Thyroid gland (tissue), 4 donors: ENCODE results near the gene HHATL. TPM values are rescaled to one million over a fixed set of nuclear protein-coding genes. Genes with fewer than 3 reads are reported as not detected.

ENCODE experiments used
- DNase-seq, 2 donors: peaks; one replicate each; pipeline ENCODE4 v3.0.0-alpha.2; 2019
- H3K27ac ChIP-seq, 3 donors: fragments of 200-600 bp; sonication (generic); 1 replicate in 2 of 3; 2 replicates in 1 of 3; pipeline ENCODE4 v1.5.1; 2016 to 2019; ENCODE audit warnings: mild to moderate bottlenecking in 1 of 3, moderate library complexity in 1 of 3
- H3K27me3 ChIP-seq: fragments of 200-600 bp; sonication (generic); one replicate; pipeline ENCODE4 v1.5.1; 2019
- H3K36me3 ChIP-seq, 2 donors: fragments of 200-600 bp; sonication (generic); one replicate each; pipeline ENCODE4 v1.5.1; 2016 to 2019
- H3K4me1 ChIP-seq, 2 donors: fragments of 200-600 bp; sonication (generic); one replicate each; pipeline ENCODE4 v1.5.1; 2017 to 2019
- H3K4me3 ChIP-seq, 3 donors: fragments of 200-600 bp; sonication (generic); replicated peaks in 1 of 3; 1 replicate in 2 of 3; 2 replicates in 1 of 3; pipeline ENCODE4 v1.5.1; 2016; ENCODE audit warnings: mild to moderate bottlenecking in 1 of 3
- H3K9me3 ChIP-seq: fragments of 200-600 bp; sonication (generic); one replicate; pipeline ENCODE4 v1.5.1; 2017
- CTCF ChIP-seq, 6 experiments: fragments of 200-600 bp in 3 of 6; fragments of 450-650 bp in 3 of 6; sonication (generic) in 3 of 6; IDR thresholded peaks; one replicate each; pipeline ENCODE4 v1.5.1; 2016 to 2019; ENCODE audit warnings: antibody characterized with exemption in 6 of 6, mild to moderate bottlenecking in 2 of 6, inconsistent platforms in 1 of 6, moderate library complexity in 1 of 6
- POLR2A ChIP-seq, 2 donors: fragments of 450-650 bp; IDR thresholded peaks; one replicate each; pipeline ENCODE4 v1.6.1; 2017; ENCODE audit warnings: antibody characterized with exemption in 2 of 2, mild to moderate bottlenecking in 2 of 2, moderate library complexity in 1 of 2
- WGBS, 2 donors: methylation state at CpG; one replicate each; pipeline ENCODE4 v1.1.5; 2017; 5-methylcytosine and 5-hydroxymethylcytosine counted together
- intact Hi-C: fragments of 100-400 bp; cut with DNase I; formaldehyde crosslinking; loops from one replicate; pipeline ENCODE4 v1.15.1; 2023
- total RNA-seq, 4 donors: library from RNA; depleted of rRNA; stranded (reverse); fragments of >200 nt; gene quantifications; one replicate each; pipeline ENCODE4 v1.2.3, GENCODE V29; 2016

HHATL gene
- total RNA-seq, 4 donors from 2014 or later, result 15.7 to 64.1 (median 32.4) TPM

- intact Hi-C loops, result no loop called here
- Histone ChIP-seq H3K4me3 (no peak overlapping the region), H3K36me3 (no peaks in the 10 kb centered on the region), H3K27ac (no peak overlapping the region), H3K9me3 (no peaks in the 10 kb centered on the region), H3K27me3 (no peaks in the 10 kb centered on the region), H3K4me1 (no peaks in the 10 kb centered on the region)
- 85 to 89% methylated on average over 12 to 14 of the region's 15 CpGs for WGBS, 2 donors
- DNase-seq, result no peak
- no peak for TF ChIP-seq CTCF (IDR thresholded peaks at IDR 0.05)
- no peak for TF ChIP-seq POLR2A (IDR thresholded peaks at IDR 0.05)
Observed at GRCh38 chr3:42665050-42665878, 37.3 kb downstream of the HHATL start.

- no peak overlapping the region for H3K4me3 ChIP-seq
- no peak for TF ChIP-seq POLR2A (IDR thresholded peaks at IDR 0.05)
- TF ChIP-seq CTCF (IDR thresholded peaks at IDR 0.05), result no peak
- H3K9me3 ChIP-seq, result no peaks in the 10 kb centered on the region
- intact Hi-C loops, result no loop called here
- WGBS, 2 donors, result 92 to 93% methylated on average over 11 to 12 of the region's 19 CpGs
- H3K4me1 ChIP-seq, result no peaks in the 10 kb centered on the region
- DNase-seq, result no peak
- H3K27ac ChIP-seq, result no peak overlapping the region
- no peaks in the 10 kb centered on the region for H3K36me3 ChIP-seq
- H3K27me3 ChIP-seq, result no peaks in the 10 kb centered on the region
Observed at GRCh38 chr3:42664438-42664803, 38.2 kb downstream of the HHATL start.

- H3K27me3 ChIP-seq, result no peaks in the 10 kb centered on the region
- WGBS, 2 donors, result 85 to 89% methylated on average over 20 to 26 of the region's 38 CpGs
- peaks cover 0 to under 1% of the 10 kb centered on the region in 2 donors for H3K36me3 ChIP-seq
- TF ChIP-seq CTCF (IDR thresholded peaks at IDR 0.05), result no peak
- no peak for TF ChIP-seq POLR2A (IDR thresholded peaks at IDR 0.05)
- no peaks in the 10 kb centered on the region for H3K4me1 ChIP-seq
- H3K9me3 ChIP-seq, result no peaks in the 10 kb centered on the region
- intact Hi-C loops, result no loop called here
- H3K27ac ChIP-seq, result no peak overlapping the region
- H3K4me3 ChIP-seq, result no peak overlapping the region
- peak; percentile 39 to 55 for DNase-seq
Observed at GRCh38 chr3:42663581-42664437, 38.8 kb downstream of the HHATL start.

GRCh38 chr3:42662813-42663535 is 39.6 kb downstream of the HHATL start:
- Histone ChIP-seq H3K27me3 (no peaks in the 10 kb centered on the region), H3K9me3 (no peaks in the 10 kb centered on the region), H3K4me3 (no peak overlapping the region), H3K4me1 (no peaks in the 10 kb centered on the region), H3K36me3 (peaks cover 0 to 5% of the 10 kb centered on the region in 2 donors), H3K27ac (no peak overlapping the region)
- TF ChIP-seq POLR2A (IDR thresholded peaks at IDR 0.05) (no peak), CTCF (IDR thresholded peaks at IDR 0.05) (no peak)
- intact Hi-C loops, result no loop called here
- 77 to 87% methylated on average over 5 to 8 of the region's 12 CpGs for WGBS, 2 donors
- no peak for DNase-seq
